ENCODE measurements around the gene MTMR12. TPM values are rescaled to one million over a fixed set of nuclear protein-coding genes. Genes with fewer than 3 reads are reported as not detected.
A peak's percentile ranks its signal among the peaks of the same experiment; 100 is the strongest.

MTMR12 gene
- total and polyA plus RNA-seq, 2 donors (not counting 3 experiments of a cell fraction or from before 2014, with no cell fraction given): 18.2 to 38.6 TPM

DNA sequence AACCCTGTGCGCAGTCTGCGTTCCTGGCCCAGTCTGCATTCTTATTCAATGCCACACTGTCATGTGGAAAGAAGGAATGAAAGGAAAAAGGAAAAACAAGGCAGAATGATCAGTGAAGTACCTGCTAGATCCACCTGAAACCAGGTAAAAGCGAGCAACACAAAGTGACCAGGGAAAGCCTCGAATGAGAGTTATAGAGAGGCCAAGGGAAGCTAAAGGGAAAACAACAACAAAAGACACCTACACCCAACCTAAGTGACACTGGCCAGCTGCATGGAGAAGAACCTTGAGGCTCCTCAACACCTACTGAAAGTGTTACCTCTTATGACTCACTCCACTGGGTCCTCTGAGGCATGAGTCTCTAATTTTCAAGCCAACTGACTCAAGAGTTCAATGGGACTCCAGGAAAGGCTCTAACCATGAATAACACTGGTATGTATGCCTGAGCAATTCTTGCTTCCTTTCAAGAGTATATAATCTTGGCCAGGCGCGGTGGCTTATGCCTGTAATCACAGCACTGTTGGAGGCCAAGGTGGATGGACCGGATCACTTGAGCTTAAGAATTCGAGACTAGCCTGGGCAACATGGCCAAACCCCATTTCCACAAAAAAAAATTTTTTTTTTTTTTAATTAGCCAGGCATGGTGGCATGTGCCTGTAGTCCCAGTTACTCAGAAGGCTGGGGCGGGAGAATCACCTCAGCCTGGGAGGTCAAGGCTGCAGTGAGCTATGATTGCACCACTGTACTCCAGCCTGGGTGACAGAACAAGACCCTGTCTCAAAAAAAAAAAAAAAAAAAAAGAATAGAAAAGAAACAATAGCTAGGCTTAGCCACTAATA, 29.0 kb downstream of the MTMR12 start:
- Histone ChIP-seq H3K9ac (replicated peaks; ENCODE audit: extremely low read depth, insufficient read depth, low read length) (no peak overlapping the region), H2AFZ (ENCODE audit: low read depth, low read length) (no peak overlapping the region), H3K9me1 (replicated peaks; ENCODE audit: control insufficient read depth, extremely low read depth, insufficient read depth, low read length) (no peaks in the 10 kb centered on the region), H3K36me3 (ENCODE audit: control insufficient read depth in 2 of 2, extremely low read depth in 1 of 2, insufficient read depth in 2 of 2, low read length in 2 of 2) (no peaks in the 10 kb centered on the region), H3K9me3 (replicated peaks; ENCODE audit: control insufficient read depth, insufficient read depth, low read length) (no peaks in the 10 kb centered on the region), H3K4me1 (ENCODE audit: control insufficient read depth, extremely low read depth, insufficient read depth, low read length) (peaks cover 13% of the 10 kb centered on the region), H3K4me2 (ENCODE audit: insufficient read depth, low read length) (no peak overlapping the region), H3K27me3 (ENCODE audit: control insufficient read depth in 2 of 2, insufficient read depth in 2 of 2, low read length in 2 of 2) (no peaks in the 10 kb centered on the region), H3K27ac (ENCODE audit: insufficient read depth, low read depth, low read length) (no peak overlapping the region), H4K20me1 (replicated peaks; ENCODE audit: control insufficient read depth, extremely low read depth, insufficient read depth, low read length) (peaks cover 2% of the 10 kb centered on the region), H3K79me2 (ENCODE audit: control insufficient read depth, insufficient read depth, low read length) (peaks cover 49% of the 10 kb centered on the region), H3K4me3 (replicated peaks in 1 of 3; ENCODE audit: insufficient read depth in 1 of 3, low read depth in 1 of 3, low read length in 3 of 3) (no peak overlapping the region)
- ChIA-PET CTCF (interaction anchor here (1.0 to 2.4 kb wide), 7 partner anchors 9 to 51 kb away, joined by 3 to 14 read pairs (median 6); no protein-coding TSS in a partner anchor), POLR2A (interaction anchor here (0.7 kb wide), 1 partner anchor 25 kb away, joined by 3 read pairs; no protein-coding TSS in a partner anchor)
- FAIRE-seq (no peak), DNase-seq (ENCODE audit: low read depth, low spot score) (peak; percentile 55)
- intact Hi-C loops (cut with micrococcal nuclease): no loop called here
- dilution Hi-C loops (cut with MboI; ENCODE audit: extremely low pct_ligation_motif_present, low sequenced_read_pairs): no loop called here
- TF ChIP-seq, protein P1, sequence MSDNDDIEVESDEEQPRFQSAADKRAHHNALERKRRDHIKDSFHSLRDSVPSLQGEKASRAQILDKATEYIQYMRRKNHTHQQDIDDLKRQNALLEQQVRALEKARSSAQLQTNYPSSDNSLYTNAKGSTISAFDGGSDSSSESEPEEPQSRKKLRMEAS (IDR thresholded peaks at IDR 0.05; ENCODE audit: insufficient read depth, insufficient read length): no peak
- peak; percentile 43 for TF ChIP-seq POLR2AphosphoS5 (IDR thresholded peaks at IDR 0.05; ENCODE audit: insufficient read depth, low read depth, low read length)
- no peak for TF ChIP-seq POLR2A (IDR thresholded peaks at IDR 0.05; ENCODE audit: low read depth, low read length)
- TF ChIP-seq JUN (IDR thresholded peaks at IDR 0.05; ENCODE audit: borderline replicate concordance, insufficient read depth, insufficient read length, low read depth): no peak
- no peak for TF ChIP-seq GATA2 (IDR thresholded peaks at IDR 0.05; ENCODE audit: insufficient read depth, insufficient read length, low read depth, low read length)
- TF ChIP-seq FOS (IDR thresholded peaks at IDR 0.05; ENCODE audit: borderline replicate concordance, insufficient read depth, low read length): peak; percentile 57
- TF ChIP-seq EZH2 (IDR thresholded peaks at IDR 0.05; ENCODE audit: borderline replicate concordance, low read depth, low read length, severe bottlenecking): no peak
- TF ChIP-seq, protein P2, sequence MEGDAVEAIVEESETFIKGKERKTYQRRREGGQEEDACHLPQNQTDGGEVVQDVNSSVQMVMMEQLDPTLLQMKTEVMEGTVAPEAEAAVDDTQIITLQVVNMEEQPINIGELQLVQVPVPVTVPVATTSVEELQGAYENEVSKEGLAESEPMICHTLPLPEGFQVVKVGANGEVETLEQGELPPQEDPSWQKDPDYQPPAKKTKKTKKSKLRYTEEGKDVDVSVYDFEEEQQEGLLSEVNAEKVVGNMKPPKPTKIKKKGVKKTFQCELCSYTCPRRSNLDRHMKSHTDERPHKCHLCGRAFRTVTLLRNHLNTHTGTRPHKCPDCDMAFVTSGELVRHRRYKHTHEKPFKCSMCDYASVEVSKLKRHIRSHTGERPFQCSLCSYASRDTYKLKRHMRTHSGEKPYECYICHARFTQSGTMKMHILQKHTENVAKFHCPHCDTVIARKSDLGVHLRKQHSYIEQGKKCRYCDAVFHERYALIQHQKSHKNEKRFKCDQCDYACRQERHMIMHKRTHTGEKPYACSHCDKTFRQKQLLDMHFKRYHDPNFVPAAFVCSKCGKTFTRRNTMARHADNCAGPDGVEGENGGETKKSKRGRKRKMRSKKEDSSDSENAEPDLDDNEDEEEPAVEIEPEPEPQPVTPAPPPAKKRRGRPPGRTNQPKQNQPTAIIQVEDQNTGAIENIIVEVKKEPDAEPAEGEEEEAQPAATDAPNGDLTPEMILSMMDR (IDR thresholded peaks at IDR 0.05; ENCODE audit: extremely low read depth in 1 of 2, insufficient read depth in 1 of 2, low read depth in 1 of 2, low read length in 2 of 2): no peak
- TF ChIP-seq MYC (IDR thresholded peaks at IDR 0.05; ENCODE audit: low read depth, low read length): no peak
- BruUV-seq (replicated peaks): no TSS peak
